ENCODE results near the gene COL4A6.

DNA sequence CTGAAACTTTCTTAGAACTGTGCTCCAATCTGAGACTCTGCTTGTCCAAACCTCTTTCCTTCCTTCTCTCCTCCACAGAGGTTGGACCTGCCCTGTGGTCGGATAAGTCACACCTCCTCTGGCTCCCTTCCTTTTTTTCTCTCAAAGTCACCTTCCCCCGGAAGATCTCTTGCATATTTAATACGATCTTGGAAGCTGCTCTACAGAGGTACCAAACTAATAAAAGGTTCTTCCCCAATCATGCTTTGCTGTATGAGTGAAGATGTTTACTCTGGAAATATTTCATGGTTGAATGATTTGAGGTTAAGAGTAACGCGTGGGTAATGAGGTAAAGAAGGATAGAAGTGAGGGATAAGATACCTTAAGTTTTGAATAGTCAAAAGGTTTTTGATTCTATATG is 180.7 kb downstream of the COL4A6 start:
- TF ChIP-seq ESRRG (CRISPR knock-in tag; IDR thresholded peaks at IDR 0.05), result no peak
- TF ChIP-seq, protein P1, sequence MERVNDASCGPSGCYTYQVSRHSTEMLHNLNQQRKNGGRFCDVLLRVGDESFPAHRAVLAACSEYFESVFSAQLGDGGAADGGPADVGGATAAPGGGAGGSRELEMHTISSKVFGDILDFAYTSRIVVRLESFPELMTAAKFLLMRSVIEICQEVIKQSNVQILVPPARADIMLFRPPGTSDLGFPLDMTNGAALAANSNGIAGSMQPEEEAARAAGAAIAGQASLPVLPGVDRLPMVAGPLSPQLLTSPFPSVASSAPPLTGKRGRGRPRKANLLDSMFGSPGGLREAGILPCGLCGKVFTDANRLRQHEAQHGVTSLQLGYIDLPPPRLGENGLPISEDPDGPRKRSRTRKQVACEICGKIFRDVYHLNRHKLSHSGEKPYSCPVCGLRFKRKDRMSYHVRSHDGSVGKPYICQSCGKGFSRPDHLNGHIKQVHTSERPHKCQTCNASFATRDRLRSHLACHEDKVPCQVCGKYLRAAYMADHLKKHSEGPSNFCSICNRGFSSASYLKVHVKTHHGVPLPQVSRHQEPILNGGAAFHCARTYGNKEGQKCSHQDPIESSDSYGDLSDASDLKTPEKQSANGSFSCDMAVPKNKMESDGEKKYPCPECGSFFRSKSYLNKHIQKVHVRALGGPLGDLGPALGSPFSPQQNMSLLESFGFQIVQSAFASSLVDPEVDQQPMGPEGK (CRISPR knock-in tag; IDR thresholded peaks at IDR 0.05; ENCODE audit: borderline replicate concordance), result no peak
- no peak for TF ChIP-seq ZNF70 (CRISPR knock-in tag; IDR thresholded peaks at IDR 0.05)
